CD4-positive, alpha-beta T cell treated with Interleukin-17A for 1 hour (primary cell): Measurements from ENCODE around the gene ATP1B3.
"Not testable (repeated sequence)": the region's sequence is repeated elsewhere in the genome, so short reads cannot be mapped to it uniquely, and the experiment has no call there.

Experiments
- DNase-seq: peaks from one replicate; pipeline ENCODE4 v3.0.0-alpha.2; 2020

ATP1B3 gene

DNA sequence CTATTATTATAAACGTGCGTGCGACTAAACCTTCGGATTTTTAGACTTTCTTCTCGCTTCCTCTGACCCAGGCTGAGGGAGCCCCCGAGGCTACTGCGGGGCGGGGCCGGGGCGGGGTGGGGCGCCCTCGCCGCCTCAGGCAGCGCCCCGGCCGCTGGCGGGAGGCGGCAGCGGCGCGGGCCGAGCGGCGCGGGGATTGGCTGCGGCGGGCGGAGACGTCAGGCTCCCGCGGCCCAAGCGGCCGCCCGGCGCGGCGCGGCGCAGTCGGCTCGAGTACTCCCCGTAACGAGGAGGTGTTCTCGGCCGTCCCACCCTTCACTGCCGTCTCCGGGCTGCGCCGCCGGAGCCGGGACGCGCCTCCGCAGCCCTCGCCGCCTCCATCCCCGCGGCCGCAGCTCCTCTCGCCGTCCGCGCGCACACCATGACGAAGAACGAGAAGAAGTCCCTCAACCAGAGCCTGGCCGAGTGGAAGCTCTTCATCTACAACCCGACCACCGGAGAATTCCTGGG, at the start of gene ATP1B3:
ATP1B3 (plus strand) TSS at position 263 of the 510 bp plus-strand sequence; CDS start at position 422, 159 bp downstream.
- DNase-seq: peak; percentile 89

GRCh38 chr3:141828487-141828886, 48.0 kb upstream of the ATP1B3 start:
- no peak for DNase-seq

GRCh38 chr3:141828890-141829289, 47.6 kb upstream of the ATP1B3 start:
- DNase-seq: no peak

DNA sequence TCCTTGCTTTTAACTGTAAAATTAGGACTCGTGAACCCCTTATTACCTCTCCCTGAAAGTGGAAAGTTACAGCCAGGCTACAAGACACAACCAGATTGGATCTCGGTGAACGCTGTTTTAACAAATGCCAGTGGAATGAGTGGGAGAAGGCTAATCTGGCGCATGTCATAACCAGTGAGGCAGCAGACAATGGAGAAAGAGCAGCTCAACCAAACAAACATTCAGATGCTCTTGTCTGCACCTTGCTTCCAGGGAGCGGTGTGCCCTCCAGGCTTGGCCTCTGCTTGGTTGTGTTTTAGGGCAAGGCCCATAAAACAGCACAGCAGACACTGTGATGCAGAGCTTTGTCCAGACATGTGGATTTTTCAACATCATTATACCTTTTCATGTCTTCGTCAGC, 45.9 kb upstream of the ATP1B3 start:
- DNase-seq: no peak

DNA sequence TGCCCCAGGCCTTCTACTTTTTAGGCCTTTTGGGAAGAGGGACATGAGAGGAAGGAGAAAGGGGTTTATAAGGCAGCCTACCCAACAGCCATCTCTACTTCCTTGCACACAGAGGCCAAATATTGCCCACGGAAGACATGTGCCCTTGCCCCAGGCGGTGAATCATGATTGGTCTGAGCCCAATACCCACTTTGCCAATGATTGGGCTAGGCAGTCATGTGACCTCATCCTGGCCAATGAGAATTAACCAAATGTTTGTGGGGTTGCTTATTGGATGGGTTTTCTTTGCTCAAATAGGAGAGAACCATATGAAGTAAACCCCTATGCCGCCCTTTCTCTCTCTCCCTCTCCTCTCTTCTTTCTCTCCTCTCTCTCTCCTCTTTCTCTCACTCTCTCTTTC, 42.2 kb upstream of the ATP1B3 start:
- DNase-seq: no peak

DNA sequence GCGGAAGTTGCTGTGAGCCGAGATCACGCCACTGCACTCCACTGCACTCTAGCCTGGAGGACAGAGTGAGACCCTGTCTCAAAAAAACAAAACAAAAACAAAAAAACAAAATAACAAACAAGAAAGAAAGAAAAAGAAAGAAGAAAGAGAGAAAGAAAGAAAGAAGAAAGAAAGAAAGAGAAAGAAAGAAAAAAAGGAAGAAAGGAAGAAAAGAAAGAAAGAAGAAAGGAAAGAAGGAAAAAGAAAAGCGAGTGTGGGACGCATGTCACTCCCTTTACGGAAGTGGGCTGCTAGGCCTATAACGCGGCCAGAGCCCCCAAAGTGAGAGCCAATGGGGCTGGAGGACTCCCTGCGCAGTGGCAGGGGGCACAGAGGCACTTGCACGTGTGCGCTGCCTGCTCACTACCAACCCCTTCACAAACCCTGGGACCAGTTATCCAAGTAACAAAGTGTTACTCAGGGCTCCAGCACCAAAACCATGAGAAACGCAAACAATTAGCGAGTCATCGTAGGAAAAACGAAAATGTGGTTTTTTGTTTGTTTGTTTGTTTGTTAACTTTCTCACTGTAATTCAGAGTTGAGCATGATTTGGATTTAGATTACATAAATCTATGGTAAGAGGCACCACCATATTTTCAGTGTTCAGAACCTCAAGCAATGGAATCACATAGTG, 40.8 kb upstream of the ATP1B3 start:
- no peak for DNase-seq

DNA sequence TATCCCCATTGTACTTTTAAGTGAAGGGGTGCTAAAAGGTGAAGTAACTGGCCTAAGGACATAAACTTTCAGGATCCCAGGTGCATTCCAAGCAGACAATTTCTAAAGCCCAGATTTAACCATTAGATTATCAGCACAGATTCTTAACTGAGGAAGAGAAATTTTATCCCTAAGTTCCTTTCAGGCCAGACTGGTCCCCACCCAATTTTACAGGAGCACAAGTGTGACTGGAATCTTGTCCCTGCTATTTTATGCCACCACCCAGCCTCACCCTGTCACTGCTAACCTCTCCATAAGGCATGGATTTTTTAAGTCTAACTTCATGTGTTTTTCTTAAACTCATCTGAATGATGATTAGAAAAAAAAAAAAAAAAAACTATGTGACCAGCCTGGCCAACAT, 37.1 kb upstream of the ATP1B3 start:
- no peak for DNase-seq

GRCh38 chr3:141840737-141841544, 35.5 kb upstream of the ATP1B3 start:
- DNase-seq: no peak

- DNase-seq: no peak
These were observed 32.3 kb upstream of the ATP1B3 start for GRCh38 chr3:141844108-141844507.

GRCh38 chr3:141844812-141845211, 31.6 kb upstream of the ATP1B3 start:
- DNase-seq: no peak

DNA sequence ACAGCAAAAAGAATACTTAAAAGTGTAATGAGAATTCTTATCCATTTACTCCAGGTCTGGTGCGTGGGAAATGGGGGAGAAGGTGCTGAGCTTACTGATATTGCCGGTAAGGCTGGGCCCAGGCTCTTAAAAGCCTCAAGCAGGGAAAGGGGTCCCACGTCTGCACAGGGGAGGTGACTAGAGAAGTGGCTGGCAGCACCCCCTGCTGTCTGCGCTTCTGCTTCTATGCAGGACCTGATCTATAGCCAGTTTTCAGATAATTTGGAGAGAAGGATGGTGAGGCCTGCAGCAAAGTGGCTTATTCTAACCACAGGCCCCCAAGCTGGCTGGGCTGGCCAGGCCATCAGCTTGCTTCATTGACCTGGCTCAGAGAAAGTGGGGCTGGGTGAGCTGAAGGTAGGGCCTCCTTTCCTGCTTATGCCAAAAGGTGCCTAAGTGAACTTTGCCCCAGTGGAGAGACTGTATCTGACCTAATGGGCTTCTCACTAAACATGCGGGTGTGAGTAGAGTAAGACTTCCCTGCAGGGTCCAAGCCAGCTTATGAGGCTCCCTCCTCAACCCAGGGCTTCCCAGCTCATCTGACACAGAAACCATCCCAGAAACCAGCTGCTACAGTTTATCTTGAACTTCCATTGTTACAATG, 30.9 kb upstream of the ATP1B3 start:
- peak; percentile 42 for DNase-seq

DNA sequence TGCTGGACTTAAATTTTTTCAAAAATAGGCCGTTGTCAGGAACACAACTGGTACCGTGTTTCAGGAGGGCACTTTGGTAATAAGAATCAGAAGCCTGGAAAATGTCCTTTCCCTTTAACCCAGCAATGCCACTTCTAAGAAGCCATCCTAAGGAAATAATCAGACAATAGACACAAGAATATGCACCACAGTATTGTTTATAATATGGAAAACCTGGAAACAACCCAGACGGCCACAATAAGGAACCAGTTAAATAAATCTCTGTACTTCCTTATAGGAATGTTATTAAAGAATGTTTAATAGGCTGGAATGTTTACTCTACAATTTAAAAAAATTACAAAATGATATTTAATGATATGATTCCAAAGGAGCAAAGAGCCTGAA, 30.4 kb upstream of the ATP1B3 start:
- no peak for DNase-seq

DNA sequence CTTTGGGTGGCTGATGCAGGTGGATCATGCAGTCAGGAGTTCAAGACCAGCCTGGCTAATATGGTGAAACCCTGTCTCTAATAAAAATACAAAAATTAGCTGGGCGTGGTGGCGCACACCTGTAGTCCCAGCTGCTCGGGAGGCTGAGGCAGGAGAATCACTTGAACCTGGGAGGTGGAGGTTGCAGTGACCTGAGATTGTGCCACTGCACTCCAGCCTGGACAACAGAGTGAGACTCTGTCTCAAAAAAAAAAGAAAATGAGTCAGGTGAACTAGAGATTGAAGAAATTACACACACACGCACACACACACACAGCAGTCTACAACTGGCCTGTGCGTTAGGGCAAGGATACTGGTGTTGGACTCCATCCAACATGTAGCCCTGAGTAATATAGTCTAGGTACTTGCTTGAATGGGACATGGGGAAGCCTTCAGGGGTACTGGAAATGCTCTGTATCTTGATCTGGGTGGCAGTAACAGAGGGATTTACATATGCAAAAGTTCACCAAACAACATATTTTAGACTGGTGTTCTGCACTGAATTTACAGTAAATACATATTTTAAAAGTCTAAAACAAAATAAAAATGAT, 28.2 kb upstream of the ATP1B3 start:
- DNase-seq: not testable (repeated sequence)

DNA sequence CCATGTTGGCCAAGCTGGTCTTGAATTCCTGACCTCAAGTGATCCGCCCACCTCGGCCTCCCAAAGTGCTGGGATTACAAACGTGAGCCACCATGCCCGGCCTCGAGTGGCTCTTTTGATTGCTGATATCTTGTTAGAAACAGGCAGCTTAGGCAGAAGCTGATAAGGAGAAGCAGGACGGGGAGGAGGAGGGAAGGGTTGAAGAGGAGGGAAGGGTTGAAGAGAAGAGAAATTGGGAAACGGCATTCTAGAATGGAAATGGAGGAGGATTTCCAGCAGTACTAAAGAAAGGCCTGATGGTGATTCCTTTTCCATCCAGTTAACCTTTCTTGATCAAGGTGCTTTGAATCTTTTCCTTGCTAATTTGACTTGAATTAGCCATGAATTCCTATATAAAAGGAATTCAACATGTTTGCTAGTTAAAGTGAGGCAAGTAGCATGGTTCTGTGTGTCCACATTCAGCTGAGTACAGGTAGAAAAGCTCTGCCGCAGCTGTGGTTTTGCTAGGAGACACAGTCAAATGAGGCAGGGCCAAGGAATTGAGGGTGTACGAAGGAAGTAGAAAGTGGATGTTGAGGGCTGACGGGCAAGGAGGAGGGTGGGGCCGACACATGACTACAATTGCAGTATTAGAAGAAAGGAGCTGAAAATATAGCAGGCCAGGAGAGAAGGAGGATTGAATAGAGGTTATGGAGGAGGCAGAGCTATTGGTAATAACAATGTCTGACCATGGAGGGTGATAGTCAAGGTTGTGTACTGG, 27.2 kb upstream of the ATP1B3 start:
- no peak for DNase-seq

DNA sequence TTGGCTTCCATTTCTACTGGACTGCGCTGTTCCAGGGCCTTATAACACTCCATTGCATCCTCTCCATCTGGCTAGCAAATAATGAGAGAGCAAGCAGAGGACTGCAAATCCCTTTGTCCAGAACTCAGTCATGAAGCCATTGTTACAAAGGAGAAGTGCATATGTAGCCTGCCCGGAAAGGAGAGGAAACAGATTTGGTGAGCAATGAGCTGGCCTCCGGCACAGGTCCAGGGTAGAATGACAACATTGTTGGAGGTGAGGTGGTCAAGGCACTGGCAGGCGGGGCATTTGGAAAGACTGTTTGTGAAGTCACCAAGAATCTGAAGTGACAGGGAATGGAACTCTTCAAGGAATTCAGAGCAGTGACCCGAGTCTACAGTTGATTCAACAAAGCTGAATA, 25.0 kb upstream of the ATP1B3 start:
- no peak for DNase-seq

- no peak for DNase-seq
These were observed 23.3 kb upstream of the ATP1B3 start for GRCh38 chr3:141853081-141853601.

DNA sequence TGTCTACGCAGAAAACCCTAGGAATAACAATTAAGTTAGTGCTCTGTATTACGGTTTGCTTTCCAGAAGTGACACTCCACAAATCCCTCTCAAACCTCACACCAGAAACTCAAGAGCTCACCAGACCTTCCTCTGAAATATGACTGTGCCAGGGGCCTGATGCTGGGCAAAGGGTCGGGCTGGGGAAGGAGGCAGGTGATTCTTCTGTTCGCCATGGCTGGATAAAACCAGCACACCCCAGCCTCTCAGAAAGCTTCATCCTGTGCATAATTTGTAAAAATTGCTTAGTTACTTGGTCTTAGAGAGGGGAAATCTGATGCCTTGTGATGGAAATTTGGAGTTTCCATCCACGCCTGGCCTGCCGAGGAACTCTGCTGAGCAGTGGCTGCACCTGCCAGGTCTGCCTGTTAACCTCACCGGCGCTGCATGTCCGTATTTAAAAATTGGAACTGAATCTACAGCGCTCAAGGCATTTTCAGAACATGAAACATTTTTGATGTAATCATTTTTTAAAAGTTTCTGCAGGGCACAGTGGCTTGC, 22.7 kb upstream of the ATP1B3 start:
- DNase-seq: no peak

- no peak for DNase-seq
These were observed 21.8 kb upstream of the ATP1B3 start for GRCh38 chr3:141854599-141854998.

DNA sequence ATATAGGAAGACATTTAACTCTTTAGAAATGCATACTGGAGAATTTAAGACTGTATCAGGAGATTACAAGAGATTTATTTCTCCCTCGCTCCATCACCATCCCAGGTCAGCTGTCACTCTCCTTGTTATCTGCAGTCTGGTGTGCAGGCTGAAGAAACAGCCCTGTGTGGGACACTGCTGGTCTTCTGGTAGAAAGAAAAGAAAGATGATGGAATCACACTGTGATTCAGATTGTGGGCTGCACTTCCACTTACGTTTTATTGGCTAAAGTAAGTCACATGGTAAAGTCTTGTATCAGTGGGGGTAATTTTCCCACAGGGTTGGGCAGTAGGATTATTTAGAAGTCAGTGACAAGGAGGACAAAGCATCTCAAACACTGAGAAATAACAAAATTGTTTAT, 18.1 kb upstream of the ATP1B3 start:
- no peak for DNase-seq

DNA sequence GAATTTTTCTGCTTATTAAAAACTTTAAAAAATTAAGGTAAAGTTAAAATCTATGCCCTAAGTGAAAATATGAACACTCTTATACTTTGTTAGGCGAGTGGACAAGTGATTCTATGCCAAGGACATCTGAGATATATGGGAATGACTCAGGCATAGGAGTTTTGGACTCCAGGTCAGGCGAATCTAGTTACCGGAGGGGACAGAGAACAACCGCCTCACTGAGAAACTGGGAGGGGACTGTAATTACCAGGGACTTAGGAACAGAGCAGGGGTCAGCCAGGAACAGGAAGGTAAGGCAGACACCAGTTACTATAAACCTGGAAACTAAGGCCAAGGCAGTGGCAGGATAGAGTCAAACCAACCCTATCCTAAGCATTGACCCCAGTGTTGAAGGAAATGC, 16.8 kb upstream of the ATP1B3 start:
- no peak for DNase-seq

DNA sequence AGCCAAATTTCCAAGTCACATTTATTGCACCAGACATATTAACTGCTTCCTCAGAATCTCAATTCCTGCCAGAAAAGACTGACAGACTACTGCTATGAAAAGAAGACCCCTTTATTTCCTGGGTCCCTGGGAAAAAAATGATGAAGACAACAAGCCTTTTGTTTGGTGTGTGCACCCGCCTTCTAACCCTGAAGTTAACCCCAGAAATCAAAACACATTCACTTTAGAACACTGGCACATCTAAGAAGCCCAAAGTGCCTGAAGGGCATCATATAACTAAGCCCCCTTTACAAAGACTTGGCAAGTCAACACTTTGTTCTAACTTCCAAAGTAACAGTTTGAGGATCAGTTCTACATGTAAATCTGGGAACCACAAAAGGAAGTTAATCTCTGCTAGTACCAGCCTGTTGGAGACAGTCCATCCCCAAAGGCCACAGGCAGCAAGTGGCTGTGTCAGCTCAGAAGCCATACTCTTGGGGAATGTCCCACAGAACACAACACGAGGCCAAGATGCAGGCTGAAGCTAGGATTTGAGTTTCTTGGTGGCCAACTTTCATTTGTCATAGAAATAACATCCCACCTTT, 16.3 kb upstream of the ATP1B3 start:
- no peak for DNase-seq
